GM12865 (cell line): ENCODE measurements around the gene CACFD1.

Experiments used
- DNase-seq: peaks from one replicate; pipeline ENCODE4 v3.0.0; 2010; ENCODE audit warnings: low read depth
- H3K4me3 ChIP-seq: 2 replicates; pipeline ENCODE4 v1.5.1; 2011; ENCODE audit warnings: mild to moderate bottlenecking, low read depth, low read length, control low read depth
- CTCF ChIP-seq: IDR thresholded peaks from 2 replicates; pipeline ENCODE4 v1.5.1; 2011; ENCODE audit warnings: low read length, control low read depth, low read depth, inconsistent platforms; ENCODE audit not compliant: insufficient read depth; ENCODE audit errors: missing control alignments

CACFD1 gene

GRCh38 chr9:133452562-133452961, 7.2 kb upstream of the CACFD1 start:
- no peak for TF ChIP-seq CTCF
- DNase-seq, result no peak
- no peak overlapping the region for H3K4me3 ChIP-seq

GRCh38 chr9:133453651-133454050, 6.1 kb upstream of the CACFD1 start:
- DNase-seq, result no peak
- H3K4me3 ChIP-seq, result no peak overlapping the region
- no peak for TF ChIP-seq CTCF

GRCh38 chr9:133454325-133454724, 5.5 kb upstream of the CACFD1 start:
- no peak for TF ChIP-seq CTCF
- no peak overlapping the region for H3K4me3 ChIP-seq
- DNase-seq, result no peak

- no peak for TF ChIP-seq CTCF
- no peak overlapping the region for H3K4me3 ChIP-seq
- no peak for DNase-seq
Observed at GRCh38 chr9:133454943-133455673, 4.7 kb upstream of the CACFD1 start.

- DNase-seq, result no peak
- no peak overlapping the region for H3K4me3 ChIP-seq
- TF ChIP-seq CTCF, result no peak
Observed at GRCh38 chr9:133455936-133456335, 3.8 kb upstream of the CACFD1 start.

GRCh38 chr9:133456409-133456808, 3.4 kb upstream of the CACFD1 start:
- no peak overlapping the region for H3K4me3 ChIP-seq
- DNase-seq, result no peak
- peak; percentile 14 for TF ChIP-seq CTCF

GRCh38 chr9:133457233-133457632, 2.5 kb upstream of the CACFD1 start:
- H3K4me3 ChIP-seq, result no peak overlapping the region
- TF ChIP-seq CTCF, result no peak
- DNase-seq, result no peak
